Glutamatergic neuron (in vitro differentiated cells): ENCODE measurements around the gene RAE1. TPM values are rescaled to one million over a fixed set of nuclear protein-coding genes. Genes with fewer than 3 reads are reported as not detected.
A peak's percentile ranks its signal among the peaks of the same experiment; 100 is the strongest.

Source experiments
- DNase-seq: peaks from one replicate; pipeline ENCODE4 v3.0.0; 2022
- H3K27ac Mint-ChIP-seq: one replicate; pipeline ENCODE4 v1.8.0; 2020; ENCODE audit warnings: mild to moderate bottlenecking, mixed read lengths, inconsistent platforms; ENCODE audit not compliant: unreplicated experiment
- H3K27me3 Mint-ChIP-seq: one replicate; pipeline ENCODE4 v1.8.0; 2020; ENCODE audit warnings: mild to moderate bottlenecking, moderate library complexity, mixed read lengths, inconsistent platforms; ENCODE audit not compliant: unreplicated experiment
- H3K36me3 Mint-ChIP-seq: one replicate; pipeline ENCODE4 v1.8.0; 2020; ENCODE audit warnings: mild to moderate bottlenecking, mixed read lengths, inconsistent platforms; ENCODE audit not compliant: unreplicated experiment
- H3K4me1 Mint-ChIP-seq: one replicate; pipeline ENCODE4 v1.8.0; 2020; ENCODE audit warnings: mild to moderate bottlenecking, low read depth, mixed read lengths, inconsistent platforms; ENCODE audit not compliant: unreplicated experiment
- H3K4me3 Mint-ChIP-seq: one replicate; pipeline ENCODE4 v1.8.0; 2020; ENCODE audit warnings: mild to moderate bottlenecking, mixed read lengths, inconsistent platforms; ENCODE audit not compliant: unreplicated experiment
- H3K9me3 Mint-ChIP-seq: one replicate; pipeline ENCODE4 v1.8.0; 2020; ENCODE audit warnings: mild to moderate bottlenecking, moderate library complexity, mixed read lengths, inconsistent platforms; ENCODE audit not compliant: unreplicated experiment
- CTCF ChIP-seq: fragments of 200-600 bp; sonication (generic); IDR thresholded peaks from one replicate; pipeline ENCODE4 v1.5.0; 2021; ENCODE audit not compliant: partially characterized antibody, unreplicated experiment
- total RNA-seq: library from RNA; stranded (reverse); fragmentation: NEBNext Ultra II Directional; extraction: Animal tissue kit (Norgen Biotek cat#: 25700); gene quantifications from one replicate; pipeline ENCODE4 v1.2.1, GENCODE V29; 2021; ENCODE audit not compliant: unreplicated experiment

RAE1 gene
- total RNA-seq, 1 donor from 2014 or later = 28.3 TPM

GRCh38 chr20:57353351-57353750 is 2.3 kb downstream of the RAE1 start:
- no peak for DNase-seq
- peak overlapping the region; percentile 45 for H3K4me3 Mint-ChIP-seq
- peaks cover 6% of the 10 kb centered on the region for H3K4me1 Mint-ChIP-seq
- H3K27ac Mint-ChIP-seq = no peak overlapping the region
- no peaks in the 10 kb centered on the region for H3K36me3 Mint-ChIP-seq
- H3K27me3 Mint-ChIP-seq = peaks cover 4% of the 10 kb centered on the region
- no peak for TF ChIP-seq CTCF
- H3K9me3 Mint-ChIP-seq = peaks cover 4% of the 10 kb centered on the region

- H3K9me3 Mint-ChIP-seq = peaks cover 2% of the 10 kb centered on the region
- H3K27ac Mint-ChIP-seq = no peak overlapping the region
Measured at GRCh38 chr20:57361517-57361916, 10.5 kb downstream of the RAE1 start.

GRCh38 chr20:57364451-57364850 is 13.4 kb downstream of the RAE1 start:
- no peak overlapping the region for H3K4me3 Mint-ChIP-seq
- H3K4me1 Mint-ChIP-seq = peaks cover 6% of the 10 kb centered on the region
- no peak for TF ChIP-seq CTCF
- no peak for DNase-seq
- H3K36me3 Mint-ChIP-seq = peaks cover 6% of the 10 kb centered on the region
- H3K27me3 Mint-ChIP-seq = peaks cover 2% of the 10 kb centered on the region
- no peak overlapping the region for H3K27ac Mint-ChIP-seq
- peaks cover 2% of the 10 kb centered on the region for H3K9me3 Mint-ChIP-seq

More at GRCh38 chr20:57361517-57361916, 10.5 kb downstream of the RAE1 start:
- Mint-ChIP-seq H3K4me1 (peaks cover 6% of the 10 kb centered on the region), H3K27me3 (peaks cover 2% of the 10 kb centered on the region), H3K36me3 (peaks cover 6% of the 10 kb centered on the region), H3K4me3 (no peak overlapping the region)
- no peak for DNase-seq
- no peak for TF ChIP-seq CTCF

GRCh38 chr20:57369596-57369995 is 18.5 kb downstream of the RAE1 start:
- TF ChIP-seq CTCF = no peak
- H3K4me1 Mint-ChIP-seq = peaks cover 6% of the 10 kb centered on the region
- H3K27me3 Mint-ChIP-seq = no peaks in the 10 kb centered on the region
- H3K36me3 Mint-ChIP-seq = no peaks in the 10 kb centered on the region
- no peak overlapping the region for H3K27ac Mint-ChIP-seq
- DNase-seq = no peak
- no peak overlapping the region for H3K4me3 Mint-ChIP-seq
- no peaks in the 10 kb centered on the region for H3K9me3 Mint-ChIP-seq

GRCh38 chr20:57370316-57370715 is 19.3 kb downstream of the RAE1 start:
- H3K27me3 Mint-ChIP-seq = no peaks in the 10 kb centered on the region
- H3K4me1 Mint-ChIP-seq = peaks cover 6% of the 10 kb centered on the region
- no peak for DNase-seq
- TF ChIP-seq CTCF = no peak
- H3K9me3 Mint-ChIP-seq = no peaks in the 10 kb centered on the region
- no peak overlapping the region for H3K27ac Mint-ChIP-seq
- H3K36me3 Mint-ChIP-seq = no peaks in the 10 kb centered on the region
- H3K4me3 Mint-ChIP-seq = no peak overlapping the region
